Activated CD4-positive, alpha-beta T cell treated with anti-CD3 and anti-CD28 coated beads, Interleukin-2, Interleukin-4, amounts not matched to agents 100 ng/mL and 50 ng/mL, durations not matched to agents 16 hours and 8 hours (primary cell): Measurements from ENCODE around the gene FRMD6.

ENCODE experiments used
- DNase-seq: peaks from one replicate; pipeline ENCODE4 v3.0.0-alpha.2; 2020; ENCODE audit warnings: low spot score

Gene FRMD6

GRCh38 chr14:51651388-51652167 is at the start of gene FRMD6:
Gene FRMD6 (plus strand): TSS chr14:51651910. CDS start chr14:51689837, 37,927 bp downstream.
- peak; percentile 75 for DNase-seq

GRCh38 chr14:51602310-51602709 is 49.4 kb upstream of the FRMD6 start:
- no peak for DNase-seq

- no peak for DNase-seq
Measured at GRCh38 chr14:51603495-51603894, 48.2 kb upstream of the FRMD6 start.

- no peak for DNase-seq
Measured at GRCh38 chr14:51604073-51604472, 47.6 kb upstream of the FRMD6 start.

- no peak for DNase-seq
Measured at GRCh38 chr14:51605575-51605974, 46.1 kb upstream of the FRMD6 start.

- DNase-seq, result no peak
Measured at GRCh38 chr14:51607711-51608110, 44.0 kb upstream of the FRMD6 start.

GRCh38 chr14:51609251-51609954 is 42.3 kb upstream of the FRMD6 start:
- no peak for DNase-seq

GRCh38 chr14:51609955-51610283 is 41.8 kb upstream of the FRMD6 start:
- DNase-seq, result no peak

GRCh38 chr14:51610771-51611170 is 40.9 kb upstream of the FRMD6 start:
- no peak for DNase-seq

- peak; percentile 26 for DNase-seq
Measured at GRCh38 chr14:51612449-51612848, 39.3 kb upstream of the FRMD6 start.

- no peak for DNase-seq
Measured at GRCh38 chr14:51613416-51613815, 38.3 kb upstream of the FRMD6 start.

GRCh38 chr14:51614707-51615106 is 37.0 kb upstream of the FRMD6 start:
- DNase-seq, result no peak

- DNase-seq, result no peak
Measured at GRCh38 chr14:51616256-51616655, 35.5 kb upstream of the FRMD6 start.

- no peak for DNase-seq
Measured at GRCh38 chr14:51616724-51617409, 34.8 kb upstream of the FRMD6 start.

GRCh38 chr14:51619561-51619960 is 32.1 kb upstream of the FRMD6 start:
- DNase-seq, result no peak

- DNase-seq, result no peak
Measured at GRCh38 chr14:51620056-51620455, 31.7 kb upstream of the FRMD6 start.

GRCh38 chr14:51621654-51622053 is 30.1 kb upstream of the FRMD6 start:
- DNase-seq, result no peak

- no peak for DNase-seq
Measured at GRCh38 chr14:51622376-51622775, 29.3 kb upstream of the FRMD6 start.

GRCh38 chr14:51624955-51625569 is 26.6 kb upstream of the FRMD6 start:
- no peak for DNase-seq

- no peak for DNase-seq
Measured at GRCh38 chr14:51626185-51626584, 25.5 kb upstream of the FRMD6 start.

GRCh38 chr14:51626788-51627187 is 24.9 kb upstream of the FRMD6 start:
- DNase-seq, result no peak

- no peak for DNase-seq
Measured at GRCh38 chr14:51627313-51627712, 24.4 kb upstream of the FRMD6 start.

GRCh38 chr14:51628238-51628637 is 23.5 kb upstream of the FRMD6 start:
- no peak for DNase-seq
